GM23338 (cell line): ENCODE data around the gene ADRB2. TPM values are rescaled to one million over a fixed set of nuclear protein-coding genes. Genes with fewer than 3 reads are reported as not detected.

ENCODE experiments used
- ATAC-seq: fragments of 200-7000 bp; cut with Tn5 transposase; 3 replicates; pipeline ENCODE4 v1.9.1; 2020
- DNase-seq: peaks from one replicate; pipeline ENCODE4 v3.0.0-alpha.2; 2015; ENCODE audit warnings: low spot score
- H2AFZ ChIP-seq: fragments of 200-600 bp; sonication (generic); 2 replicates; pipeline ENCODE4 v1.8.0; 2016; ENCODE audit warnings: antibody characterized with exemption, mild to moderate bottlenecking, moderate library complexity
- H3F3A ChIP-seq: fragments of 200-600 bp; sonication (generic); replicated peaks from 2 replicates; pipeline ENCODE4 v1.8.0; 2017; ENCODE audit warnings: antibody characterized with exemption, mixed run types, low read depth
- H3K27ac ChIP-seq: fragments of 200-600 bp; sonication (generic); 2 replicates; pipeline ENCODE4 v1.6.1; 2016; ENCODE audit warnings: low read depth
- H3K27me3 ChIP-seq: fragments of 200-600 bp; sonication (generic); 2 replicates; pipeline ENCODE4 v1.8.0; 2016; ENCODE audit warnings: mild to moderate bottlenecking, mixed run types, moderate library complexity; ENCODE audit not compliant: insufficient read depth
- H3K36me3 ChIP-seq: fragments of 200-600 bp; sonication (generic); 2 replicates; pipeline ENCODE4 v1.8.0; 2016; ENCODE audit warnings: mild to moderate bottlenecking; ENCODE audit not compliant: insufficient read depth
- H3K4me1 ChIP-seq: fragments of 200-600 bp; sonication (generic); 2 replicates; pipeline ENCODE4 v1.8.0; 2016; ENCODE audit warnings: mild to moderate bottlenecking, moderate library complexity; ENCODE audit not compliant: insufficient read depth
- H3K4me2 ChIP-seq: fragments of 200-600 bp; sonication (generic); 2 replicates; pipeline ENCODE4 v1.7.1; 2017; ENCODE audit warnings: mixed run types
- H3K4me3 ChIP-seq: fragments of 200-600 bp; sonication (generic); 2 replicates; pipeline ENCODE4 v1.6.1; 2016; ENCODE audit warnings: mixed run types
- H3K79me2 ChIP-seq: fragments of 200-600 bp; sonication (generic); replicated peaks from 2 replicates; pipeline ENCODE4 v1.8.0; 2017; ENCODE audit warnings: mild to moderate bottlenecking; ENCODE audit not compliant: insufficient read depth
- H3K9me2 ChIP-seq: fragments of 200-600 bp; sonication (generic); 2 replicates; pipeline ENCODE4 v1.8.0; 2017; ENCODE audit not compliant: insufficient read depth
- H4K20me1 ChIP-seq: fragments of 200-600 bp; sonication (generic); replicated peaks from 2 replicates; pipeline ENCODE4 v1.8.0; 2017; ENCODE audit warnings: mild to moderate bottlenecking; ENCODE audit not compliant: insufficient read depth
- H3K27ac Mint-ChIP-seq: 2 replicates; pipeline ENCODE4 v1.8.0; 2020; ENCODE audit warnings: inconsistent platforms, mild to moderate bottlenecking, moderate library complexity, mixed read lengths
- H3K27me3 Mint-ChIP-seq: 3 replicates; pipeline ENCODE4 v1.8.0; 2022; ENCODE audit warnings: low read depth, mild to moderate bottlenecking, moderate library complexity, mixed read lengths, inconsistent platforms; ENCODE audit not compliant: insufficient read depth, poor library complexity
- H3K36me3 Mint-ChIP-seq: 3 replicates; pipeline ENCODE4 v1.8.0; 2021; ENCODE audit warnings: low read depth, mild to moderate bottlenecking, inconsistent platforms, moderate library complexity, mixed read lengths
- H3K4me1 Mint-ChIP-seq: 3 replicates; pipeline ENCODE4 v1.8.0; 2020; ENCODE audit warnings: mild to moderate bottlenecking, inconsistent platforms, mixed read lengths
- H3K4me3 Mint-ChIP-seq: 3 replicates; pipeline ENCODE4 v1.8.0; 2021; ENCODE audit warnings: moderate library complexity, mild to moderate bottlenecking, inconsistent platforms, mixed read lengths
- H3K9me3 Mint-ChIP-seq: 3 replicates; pipeline ENCODE4 v1.8.0; 2020; ENCODE audit warnings: moderate library complexity, mild to moderate bottlenecking, inconsistent platforms, mixed read lengths
- CREB1 ChIP-seq: fragments of 250-450 bp; sonication (Bioruptor Pico); IDR thresholded peaks from 2 replicates; pipeline ENCODE4 v1.5.0; 2020; ENCODE audit warnings: low read depth, mild to moderate bottlenecking, moderate library complexity
- CTCF ChIP-seq, 2 experiments: fragments of 200-600 bp in 1 of 2; sonication (generic) in 1 of 2; conservative IDR thresholded peaks; 2 replicates each; pipeline versions ENCODE4 v1.5.1 to v1.6.1; 2016 to 2017; ENCODE audit warnings: antibody characterized with exemption in 2 of 2, low read depth in 2 of 2, mild to moderate bottlenecking in 2 of 2, moderate library complexity in 1 of 2
- ETS1 ChIP-seq: IDR thresholded peaks from 2 replicates; pipeline ENCODE4 v1.6.1; 2016; ENCODE audit warnings: antibody characterized with exemption
- EZH2phosphoT487 ChIP-seq: fragments of 200-600 bp; sonication (generic); IDR thresholded peaks from one replicate; pipeline ENCODE4 v1.8.1; 2018; ENCODE audit warnings: antibody characterized with exemption; ENCODE audit not compliant: unreplicated experiment
- JUNB ChIP-seq: IDR thresholded peaks from one replicate; pipeline ENCODE4 v1.6.1; 2016; ENCODE audit warnings: antibody characterized with exemption; ENCODE audit not compliant: unreplicated experiment
- NANOG ChIP-seq: IDR thresholded peaks from 2 replicates; pipeline ENCODE4 v1.6.1; 2016; ENCODE audit warnings: antibody characterized with exemption, borderline replicate concordance
- POLR2AphosphoS5 ChIP-seq: IDR thresholded peaks from 2 replicates; pipeline ENCODE4 v1.6.1; 2016; ENCODE audit warnings: antibody characterized with exemption, low read depth
- REST ChIP-seq: IDR thresholded peaks from one replicate; pipeline ENCODE4 v1.6.1; 2018; ENCODE audit warnings: antibody characterized with exemption; ENCODE audit not compliant: unreplicated experiment
- STAT1 ChIP-seq: IDR thresholded peaks from one replicate; pipeline ENCODE4 v1.6.1; 2016; ENCODE audit warnings: antibody characterized with exemption; ENCODE audit not compliant: unreplicated experiment
- ZNF114 ChIP-seq: fragments of 250-450 bp; sonication (Bioruptor Pico); IDR thresholded peaks from 2 replicates; pipeline ENCODE4 v1.5.0; 2020; ENCODE audit warnings: mild to moderate bottlenecking, moderate library complexity
- ZNF331 ChIP-seq: fragments of 250-450 bp; sonication (Bioruptor Pico); IDR thresholded peaks from 2 replicates; pipeline ENCODE4 v1.5.0; 2020; ENCODE audit warnings: low read depth, mild to moderate bottlenecking, moderate library complexity
- ZNF462 ChIP-seq: fragments of 250-450 bp; sonication (Bioruptor Pico); IDR thresholded peaks from 2 replicates; pipeline ENCODE4 v1.5.0; 2020; ENCODE audit warnings: mild to moderate bottlenecking, moderate library complexity
- polyA plus RNA-seq: library from polyadenylated mRNA; unstranded; fragments of >200 nt; fragmentation: Nextera tagmentation; extraction: Ambion mirVana; gene quantifications from 2 replicates; pipeline ENCODE4 v1.2.1, GENCODE V29; 2016
- total RNA-seq: library from RNA; depleted of rRNA; stranded (reverse); fragments of >200 nt; shearing (Covaris generic); gene quantifications from 2 replicates; pipeline ENCODE4 v1.2.3, GENCODE V29; 2014

Gene ADRB2
- total and polyA plus RNA-seq, 2 experiments from 2014 or later: 0.44 to 1.3 TPM

- Histone ChIP-seq H3K36me3 (no peaks in the 10 kb centered on the region), H3K79me2 (no peaks in the 10 kb centered on the region), H3K27ac (no peak overlapping the region), H4K20me1 (no peaks in the 10 kb centered on the region), H3K9me2 (no peaks in the 10 kb centered on the region), H3F3A (no peaks in the 10 kb centered on the region), H3K4me1 (no peaks in the 10 kb centered on the region), H3K27me3 (no peaks in the 10 kb centered on the region), H2AFZ (no peak overlapping the region), H3K4me3 (no peak overlapping the region), H3K4me2 (no peak overlapping the region)
- Mint-ChIP-seq H3K36me3 (no peaks in the 10 kb centered on the region), H3K9me3 (no peaks in the 10 kb centered on the region), H3K27me3 (peaks cover 2% of the 10 kb centered on the region), H3K27ac (no peak overlapping the region), H3K4me1 (no peaks in the 10 kb centered on the region), H3K4me3 (no peak overlapping the region)
- ATAC-seq (no peak), DNase-seq (no peak)
- TF ChIP-seq ZNF331 (CRISPR knock-in tag) (no peak), NANOG (no peak), JUNB (no peak), REST (no peak), ZNF114 (CRISPR knock-in tag) (no peak), STAT1 (no peak), EZH2phosphoT487 (no peak), POLR2AphosphoS5 (no peak), CTCF (conservative IDR thresholded peaks at IDR 0.05; ENCODE audit: low read depth in 2 of 2) (no peak), ETS1 (no peak), ZNF462 (CRISPR knock-in tag) (no peak), CREB1 (no peak)
These were observed 33.7 kb upstream of the ADRB2 start for GRCh38 chr5:148792744-148793143.
